K562 (cell line): ENCODE measurements around the gene RHBDD1. TPM values are rescaled to one million over a fixed set of nuclear protein-coding genes. Genes with fewer than 3 reads are reported as not detected.

Experiments
- ATAC-seq: fragments of 200-7000 bp; cut with Tn5 transposase; 3 replicates; pipeline ENCODE4 v1.9.1; 2020; ENCODE audit warnings: moderate library complexity
- BruUV-seq: library from RNA; stranded (reverse); fragments of 400-500 nt; replicated peaks from 2 replicates; lab custom pipeline; 2021; lab: Mats Ljungman, UMichigan
- CTCF ChIA-PET: fragments of 300-600 bp; formaldehyde crosslinking; extraction: SDS; loops from one replicate; lab custom pipeline; 2021; ENCODE audit warnings: low intra/inter-chr PET ratio; lab: Yijun Ruan, JAX
- POLR2A ChIA-PET: fragments of 300-600, 350-650 bp; sonication (Branson Sonifier 250); formaldehyde crosslinking; extraction: SDS; loops from one replicate; lab custom pipeline; 2021; ENCODE audit warnings: antibody characterized with exemption, inconsistent platforms; lab: Yijun Ruan, JAX
- DNase-seq, 4 experiments: peaks; one replicate each; pipeline versions ENCODE4 v3.0.0 to v3.0.0-alpha.2; 2011 to 2018; ENCODE audit warnings: low spot score in 3 of 4, mixed read lengths in 3 of 4; ENCODE audit errors: extremely low read depth in 1 of 4
- FAIRE-seq: peaks from 2 replicates; lab custom pipeline; 2011; peaks lifted over from hg19 to GRCh38; lab: Jason Lieb, UNC
- H2AFZ ChIP-seq: 2 replicates; pipeline ENCODE4 v1.6.0; 2011; ENCODE audit warnings: low read depth, low read length, control low read depth, inconsistent platforms
- H3K27ac ChIP-seq: fragments of 200-600 bp; 3 replicates; pipeline ENCODE4 v1.8.0; 2011; ENCODE audit warnings: low read depth, mild to moderate bottlenecking, control low read depth, inconsistent platforms, low read length, moderate library complexity, mixed read lengths; ENCODE audit errors: extremely low read depth
- H3K27me3 ChIP-seq, 2 experiments: fragments of 300-600 bp in 1 of 2; 2 replicates in 1 of 2; 3 replicates in 1 of 2; pipeline versions ENCODE4 v1.6.0 to v1.8.0; 2011; ENCODE audit warnings: inconsistent platforms in 2 of 2, low read length in 2 of 2, mild to moderate bottlenecking in 1 of 2, mixed read lengths in 1 of 2, moderate library complexity in 1 of 2; ENCODE audit not compliant: control insufficient read depth in 2 of 2, insufficient read depth in 2 of 2
- H3K36me3 ChIP-seq: fragments of 300-600 bp; 3 replicates; pipeline ENCODE4 v1.8.0; 2011; ENCODE audit warnings: mild to moderate bottlenecking, low read length, inconsistent platforms; ENCODE audit not compliant: control insufficient read depth, insufficient read depth
- H3K4me1 ChIP-seq, 2 experiments: fragments of 200-600 bp in 1 of 2; replicated peaks in 1 of 2; 2 replicates in 1 of 2; 3 replicates in 1 of 2; pipeline versions ENCODE4 v1.5.1 to v1.8.0; 2011; ENCODE audit warnings: inconsistent platforms in 2 of 2, low read length in 2 of 2, mild to moderate bottlenecking in 1 of 2, mixed read lengths in 1 of 2, moderate library complexity in 1 of 2; ENCODE audit not compliant: control insufficient read depth in 2 of 2, insufficient read depth in 2 of 2
- H3K4me2 ChIP-seq: 2 replicates; pipeline ENCODE4 v1.6.1; 2011; ENCODE audit warnings: low read length, control low read depth, inconsistent platforms, mixed read lengths; ENCODE audit not compliant: insufficient read depth
- H3K4me3 ChIP-seq: fragments of 200-600 bp; sonication (generic), shearing (Covaris generic); 2 replicates; pipeline ENCODE4 v1.5.1; 2016; ENCODE audit warnings: control low read depth, inconsistent platforms
- H3K79me2 ChIP-seq: fragments of 200-600 bp; 3 replicates; pipeline ENCODE4 v1.8.0; 2011; ENCODE audit warnings: low read length, inconsistent platforms; ENCODE audit not compliant: control insufficient read depth, insufficient read depth
- H3K9ac ChIP-seq, 2 experiments: 2 replicates each; pipeline versions ENCODE4 v1.6.0 to v1.6.1; 2011; ENCODE audit warnings: low read depth in 2 of 2, low read length in 2 of 2, control low read depth in 1 of 2, inconsistent platforms in 1 of 2, mild to moderate bottlenecking in 1 of 2, mixed read lengths in 1 of 2; ENCODE audit not compliant: insufficient read depth in 1 of 2
- H3K9me1 ChIP-seq: one replicate; pipeline ENCODE4 v1.6.0; 2011; ENCODE audit warnings: inconsistent platforms, mild to moderate bottlenecking, low read length, moderate library complexity; ENCODE audit not compliant: control insufficient read depth, insufficient read depth
- H3K9me3 ChIP-seq: replicated peaks from 2 replicates; pipeline ENCODE4 v1.5.1; 2011; ENCODE audit warnings: low read depth, low read length, inconsistent platforms; ENCODE audit not compliant: control insufficient read depth, insufficient read depth
- H4K20me1 ChIP-seq: replicated peaks from 2 replicates; pipeline ENCODE4 v1.6.1; 2011; ENCODE audit warnings: low read length, inconsistent platforms, mixed read lengths; ENCODE audit not compliant: control insufficient read depth, insufficient read depth
- AFF4 ChIP-seq: sonication (generic); formaldehyde crosslinking; IDR thresholded peaks from 2 replicates; pipeline ENCODE4 v1.8.0; 2023; ENCODE audit warnings: mild to moderate bottlenecking, missing genetic modification reagents
- MECOM ChIP-seq: fragments of 250-450 bp; sonication (Bioruptor Pico); IDR thresholded peaks from 2 replicates; pipeline ENCODE4 v1.8.0; 2022; ENCODE audit warnings: inconsistent platforms
- MITF ChIP-seq: IDR thresholded peaks from 2 replicates; pipeline ENCODE4 v1.6.1; 2014; ENCODE audit warnings: antibody characterized with exemption
- RBM22 ChIP-seq: fragments of 200-400 bp; formaldehyde crosslinking; IDR thresholded peaks from 2 replicates; pipeline ENCODE4 v1.6.1; 2018; ENCODE audit warnings: low read length, low read depth; ENCODE audit not compliant: poor library complexity, severe bottlenecking
- SAFB ChIP-seq: fragments of 200-400 bp; formaldehyde crosslinking; IDR thresholded peaks from 2 replicates; pipeline ENCODE4 v1.6.1; 2017; ENCODE audit warnings: low read depth, low read length, borderline replicate concordance
- ZMIZ1 ChIP-seq, 2 experiments: fragments of 150-350 bp in 1 of 2; IDR thresholded peaks; 2 replicates each; pipeline ENCODE4 v1.6.1; 2012 to 2016; ENCODE audit warnings: low read depth in 2 of 2, low read length in 2 of 2, mild to moderate bottlenecking in 1 of 2, moderate library complexity in 1 of 2
- ZNF197 ChIP-seq: fragments of 200-800 bp; sonication (Bioruptor generic); IDR thresholded peaks from 2 replicates; pipeline ENCODE4 v1.6.1; 2016; ENCODE audit warnings: low read depth, missing genetic modification characterization, missing compliant biosample characterization
- ZNF316 ChIP-seq: fragments of 450-650 bp; IDR thresholded peaks from 2 replicates; pipeline ENCODE4 v1.6.1; 2016
- ZNF445 ChIP-seq: fragments of 250-450 bp; sonication (Bioruptor Pico); IDR thresholded peaks from 2 replicates; pipeline ENCODE4 v1.4.0; 2020; ENCODE audit warnings: low read depth, mild to moderate bottlenecking, moderate library complexity
- ZNF589 ChIP-seq: fragments of 200-800 bp; sonication (Bioruptor generic); IDR thresholded peaks from 2 replicates; pipeline ENCODE4 v1.6.1; 2016; ENCODE audit warnings: low read depth, missing genetic modification characterization, missing compliant biosample characterization
- ZNF644 ChIP-seq: fragments of 200-800 bp; sonication (Bioruptor generic); IDR thresholded peaks from 2 replicates; pipeline ENCODE4 v1.6.1; 2016; ENCODE audit warnings: low read depth, missing genetic modification characterization, missing compliant biosample characterization
- WGBS: fragments of 100-300 bp; shearing (Covaris generic); methylation state at CpG from one replicate; pipeline ENCODE4 v1.1.6; 2016; ENCODE audit warnings: low coverage, mixed read lengths; ENCODE audit not compliant: insufficient coverage; ENCODE audit errors: missing lambda C conversion rate; 5-methylcytosine and 5-hydroxymethylcytosine counted together
- in situ Hi-C: fragments of 300-500 bp; cut with MboI; formaldehyde crosslinking; loops from 4 replicates; pipeline ENCODE4 v1.15.0; 2018; ENCODE audit warnings: inconsistent platforms, mixed read lengths
- intact Hi-C: fragments of 100-400 bp; cut with micrococcal nuclease; formaldehyde crosslinking; loops from 2 replicates; pipeline ENCODE4 v1.14.2; 2022
- polyA plus RNA-seq, 8 experiments: library from polyadenylated mRNA; depleted of rRNA in 4 of 8; stranded (reverse) in 5 of 8; unstranded in 3 of 8; fragments of >200 nt; fragmentation: Nextera tagmentation in 2 of 8; fragmentation: Illumina TruSeq in 1 of 8; extraction: Ambion mirVana in 2 of 8; extraction: Trizol in 1 of 8; gene quantifications; 2 replicates each; pipeline versions ENCODE4 v1.2.1 to v1.2.3, GENCODE V29; 2011 to 2014; ENCODE audit warnings: inconsistent platforms in 1 of 8, missing spikeins in 1 of 8
- total RNA-seq, 7 experiments: library from RNA; depleted of rRNA in 6 of 7; stranded (reverse); fragments of >200 nt in 6 of 7; fragmentation: Illumina TruSeq in 2 of 7; extraction: Trizol in 2 of 7; gene quantifications; 2 replicates each; pipeline versions ENCODE4 v1.2.1 to v1.2.3, GENCODE V29; 2011 to 2021; ENCODE audit warnings: low replicate concordance in 1 of 7

Gene RHBDD1
- total and polyA plus RNA-seq, 9 of the 15 experiments (the other 6 are each of a cell fraction or from before 2014, with no cell fraction given): 4.8 to 34.8 (median 15.6) TPM

- no peak for TF ChIP-seq ZNF445 (CRISPR knock-in tag)
- TF ChIP-seq RBM22: no peak
- no peak for TF ChIP-seq SAFB
Observed at GRCh38 chr2:226792155-226792881, 43.5 kb upstream of the RHBDD1 start (continued).

- H3K27ac ChIP-seq: no peak overlapping the region
Observed at GRCh38 chr2:226793646-226794045, 42.2 kb upstream of the RHBDD1 start.

More at GRCh38 chr2:226793646-226794045, 42.2 kb upstream of the RHBDD1 start:
- Histone ChIP-seq H4K20me1 (no peaks in the 10 kb centered on the region), H2AFZ (no peak overlapping the region), H3K9me1 (no peaks in the 10 kb centered on the region), H3K79me2 (no peaks in the 10 kb centered on the region), H3K4me3 (no peak overlapping the region), H3K27me3 (peaks cover 0 to 5% of the 10 kb centered on the region in 2 experiments; a peak in 1 of 5 replicates), H3K4me2 (no peak overlapping the region), H3K9me3 (no peaks in the 10 kb centered on the region; the same call in 1 of the 2 replicates), H3K4me1 (peaks cover 0 to 23% of the 10 kb centered on the region in 2 experiments; a peak in 3 of 5 replicates), H3K36me3 (no peaks in the 10 kb centered on the region), H3K9ac (no peak overlapping the region)
- POLR2A ChIA-PET: no interaction called here
- FAIRE-seq: no peak
- intact Hi-C loops: no loop called here
- DNase-seq: no peak
- no peak for ATAC-seq
- CTCF ChIA-PET: no interaction called here
- no TSS peak for BruUV-seq
- in situ Hi-C loops: no loop called here
- 43% methylated on average over 2 of the region's 2 CpGs for WGBS
- TF ChIP-seq MITF: no peak
- TF ChIP-seq MECOM: no peak
- no peak for TF ChIP-seq AFF4 (CRISPR knock-in tag)
- TF ChIP-seq ZNF316: 0 out of 2 replicates have a peak, but pooled peaks have one; percentile 23
- TF ChIP-seq ZNF644 (tag): no peak
- no peak for TF ChIP-seq ZNF589
- TF ChIP-seq ZMIZ1 (IDR thresholded peaks at IDR 0.05; ENCODE audit: low read depth in 2 of 2, low read length in 2 of 2): no peak
- TF ChIP-seq ZNF197: no peak
